ENCODE measurements around the gene OOSP1.
A peak's percentile ranks its signal among the peaks of the same experiment; 100 is the strongest.
"Not testable (repeated sequence)": the region's sequence is repeated elsewhere in the genome, so short reads cannot be mapped to it uniquely, and the experiment has no call there.

Gene OOSP1

GRCh38 chr11:59938132-59938531 lies at the start of gene OOSP1:
TSS of gene OOSP1 (plus strand) at chr11:59938432. CDS start at chr11:59938455, 23 bp downstream.
- no peak for DNase-seq

- no peak for DNase-seq
Measured at GRCh38 chr11:59891781-59892181, 46.5 kb upstream of the OOSP1 start.

GRCh38 chr11:59894616-59895015 lies 43.6 kb upstream of the OOSP1 start:
- DNase-seq, result no peak

- DNase-seq, result no peak
Measured at GRCh38 chr11:59898046-59898445, 40.2 kb upstream of the OOSP1 start.

GRCh38 chr11:59898650-59899049 lies 39.6 kb upstream of the OOSP1 start:
- DNase-seq, result no peak

GRCh38 chr11:59899532-59899931 lies 38.7 kb upstream of the OOSP1 start:
- DNase-seq, result no peak

- no peak for DNase-seq
Measured at GRCh38 chr11:59900366-59901126, 37.7 kb upstream of the OOSP1 start.

GRCh38 chr11:59901306-59901705 lies 36.9 kb upstream of the OOSP1 start:
- DNase-seq, result no peak

GRCh38 chr11:59903569-59903968 lies 34.7 kb upstream of the OOSP1 start:
- DNase-seq, result not testable (repeated sequence)

- DNase-seq, result no peak
Measured at GRCh38 chr11:59918480-59918879, 19.8 kb upstream of the OOSP1 start.

- peak in 1 of 2 experiments; percentile 1 for DNase-seq
Measured at GRCh38 chr11:59918987-59919589, 19.1 kb upstream of the OOSP1 start.

- DNase-seq, result no peak
Measured at GRCh38 chr11:59923813-59924212, 14.4 kb upstream of the OOSP1 start.

GRCh38 chr11:59931688-59932087 lies 6.5 kb upstream of the OOSP1 start:
- no peak for DNase-seq

GRCh38 chr11:59938718-59939117 lies 486 bp downstream of the OOSP1 start:
- no peak for DNase-seq

- DNase-seq, result no peak
Measured at GRCh38 chr11:59939482-59939881, 1.2 kb downstream of the OOSP1 start.

GRCh38 chr11:59941091-59941490 lies 2.9 kb downstream of the OOSP1 start:
- DNase-seq, result no peak

- no peak for DNase-seq
Measured at GRCh38 chr11:59943997-59944714, 5.9 kb downstream of the OOSP1 start.

GRCh38 chr11:59944720-59945119 lies 6.5 kb downstream of the OOSP1 start:
- DNase-seq, result no peak

GRCh38 chr11:59953463-59954218 lies 15.4 kb downstream of the OOSP1 start:
- DNase-seq, result no peak

GRCh38 chr11:59954219-59954847 lies 16.1 kb downstream of the OOSP1 start:
- DNase-seq, result no peak

- DNase-seq, result no peak
Measured at GRCh38 chr11:59957094-59957493, 18.9 kb downstream of the OOSP1 start.

- DNase-seq, result no peak
Measured at GRCh38 chr11:59960502-59961381, 22.5 kb downstream of the OOSP1 start.
